Urothelium cell line (cell line): ENCODE measurements around the gene VPS26B.
"Not testable (repeated sequence)": the region's sequence is repeated elsewhere in the genome, so short reads cannot be mapped to it uniquely, and the experiment has no call there.

Source experiments
- DNase-seq: peaks from one replicate; pipeline ENCODE4 v3.0.0; 2011; ENCODE audit warnings: low spot score, mixed read lengths
- FAIRE-seq: peaks from 2 replicates; lab custom pipeline; 2011; peaks lifted over from hg19 to GRCh38; lab: Jason Lieb, UNC

VPS26B gene

GRCh38 chr11:134277183-134278001 is 52.9 kb downstream of the VPS26B start:
- FAIRE-seq (no peak), DNase-seq (no peak)

- FAIRE-seq (no peak), DNase-seq (no peak)
Observed at GRCh38 chr11:134278356-134278755, 53.9 kb downstream of the VPS26B start.

GRCh38 chr11:134281635-134282034 is 57.2 kb downstream of the VPS26B start:
- DNase-seq, FAIRE-seq: not testable (repeated sequence)

- FAIRE-seq (no peak), DNase-seq (no peak)
Observed at GRCh38 chr11:134282121-134283045, 57.9 kb downstream of the VPS26B start.

GRCh38 chr11:134283461-134284230 is 59.2 kb downstream of the VPS26B start:
- FAIRE-seq (no peak), DNase-seq (no peak)

GRCh38 chr11:134284349-134284748 is 59.9 kb downstream of the VPS26B start:
- FAIRE-seq, DNase-seq: not testable (repeated sequence)

- DNase-seq (no peak), FAIRE-seq (no peak)
Observed at GRCh38 chr11:134287561-134287960, 63.1 kb downstream of the VPS26B start.

GRCh38 chr11:134288486-134288885 is 64.0 kb downstream of the VPS26B start:
- no peak for FAIRE-seq
- no peak for DNase-seq

GRCh38 chr11:134289167-134289566 is 64.7 kb downstream of the VPS26B start:
- FAIRE-seq (no peak), DNase-seq (no peak)

- FAIRE-seq = no peak
- no peak for DNase-seq
Observed at GRCh38 chr11:134289789-134290188, 65.3 kb downstream of the VPS26B start.

GRCh38 chr11:134290646-134291045 is 66.2 kb downstream of the VPS26B start:
- no peak for DNase-seq
- no peak for FAIRE-seq

GRCh38 chr11:134291196-134291595 is 66.7 kb downstream of the VPS26B start:
- FAIRE-seq = no peak

GRCh38 chr11:134292661-134293060 is 68.2 kb downstream of the VPS26B start:
- DNase-seq (no peak), FAIRE-seq (no peak)

More at GRCh38 chr11:134291196-134291595, 66.7 kb downstream of the VPS26B start:
- no peak for DNase-seq

GRCh38 chr11:134293119-134294113 is 68.9 kb downstream of the VPS26B start:
- FAIRE-seq (no peak), DNase-seq (no peak)

GRCh38 chr11:134294664-134295063 is 70.2 kb downstream of the VPS26B start:
- DNase-seq = no peak

More at GRCh38 chr11:134294664-134295063, 70.2 kb downstream of the VPS26B start:
- FAIRE-seq = no peak
